ENCODE measurements around the gene PLEKHS1.
"Not testable (repeated sequence)": the region's sequence is repeated elsewhere in the genome, so short reads cannot be mapped to it uniquely, and the experiment has no call there.

DNA sequence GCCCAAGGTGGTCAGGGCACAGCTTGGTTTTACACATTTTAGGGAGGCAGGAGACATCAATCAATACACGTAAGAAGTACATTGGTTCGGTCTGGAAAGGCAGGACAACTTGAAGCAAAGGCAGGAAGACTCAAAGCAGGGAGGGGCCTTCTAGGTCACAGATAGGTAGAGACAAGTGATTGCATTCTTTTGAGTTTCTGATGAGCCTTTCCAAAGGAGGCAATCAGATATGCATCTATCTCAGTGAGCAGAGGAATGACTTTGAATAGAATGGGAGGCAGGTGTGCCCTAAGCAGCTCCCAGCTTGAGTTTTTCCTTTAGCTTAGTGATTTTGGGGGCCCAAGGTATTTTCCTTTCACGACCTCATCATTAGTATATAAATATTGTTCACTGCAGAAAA is 69.8 kb downstream of the PLEKHS1 start:
- not testable (repeated sequence) for TF ChIP-seq EZH2 (IDR thresholded peaks at IDR 0.05; ENCODE audit: borderline replicate concordance); CTCF (IDR thresholded peaks at IDR 0.05; ENCODE audit: poor library complexity)
